HTR-8/SVneo (cell line): ENCODE results near the gene REXO4.
"Not testable (repeated sequence)": the region's sequence is repeated elsewhere in the genome, so short reads cannot be mapped to it uniquely, and the experiment has no call there.

Experiments
- DNase-seq: peaks from one replicate; pipeline ENCODE4 v3.0.0; 2011; ENCODE audit warnings: low spot score, mixed read lengths; ENCODE audit not compliant: insufficient read length
- FAIRE-seq: peaks from 2 replicates; lab custom pipeline; 2011; peaks lifted over from hg19 to GRCh38; lab: Jason Lieb, UNC

Gene REXO4

DNA sequence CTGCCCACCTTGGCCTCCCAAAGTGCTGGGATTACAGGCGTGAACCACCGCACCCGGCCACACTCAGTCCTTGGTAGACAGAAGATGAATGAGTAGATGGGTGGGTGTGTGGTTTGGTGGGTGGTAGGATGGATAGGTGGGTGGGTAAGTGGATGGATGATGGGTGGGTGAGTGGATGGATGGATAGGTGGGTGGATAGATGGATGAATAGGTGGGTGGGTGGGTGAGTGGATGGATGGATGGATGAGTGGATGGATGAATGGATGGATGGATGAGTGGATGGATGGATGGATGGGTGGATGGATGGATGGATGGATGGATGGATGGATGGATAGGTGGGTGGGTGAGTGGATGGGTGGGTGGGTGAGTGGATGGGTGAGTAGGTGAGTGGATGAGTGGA, 25.5 kb downstream of the REXO4 start:
- DNase-seq, FAIRE-seq: not testable (repeated sequence)

DNA sequence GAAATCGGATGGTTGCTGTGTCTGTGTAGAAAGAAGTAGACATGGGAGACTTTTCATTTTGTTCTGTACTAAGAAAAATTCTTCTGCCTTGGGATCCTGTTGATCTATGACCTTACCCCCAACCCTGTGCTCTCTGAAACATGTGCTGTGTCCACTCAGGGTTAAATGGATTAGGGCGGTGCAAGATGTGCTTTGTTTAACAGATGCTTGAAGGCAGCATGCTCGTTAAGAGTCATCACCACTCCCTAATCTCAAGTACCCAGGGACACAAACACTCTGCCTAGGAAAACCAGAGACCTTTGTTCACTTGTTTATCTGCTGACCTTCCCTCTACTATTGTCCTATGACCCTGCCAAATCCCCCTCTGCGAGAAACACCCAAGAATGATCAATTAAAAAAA, 26.4 kb downstream of the REXO4 start:
- FAIRE-seq, DNase-seq: not testable (repeated sequence)

DNA sequence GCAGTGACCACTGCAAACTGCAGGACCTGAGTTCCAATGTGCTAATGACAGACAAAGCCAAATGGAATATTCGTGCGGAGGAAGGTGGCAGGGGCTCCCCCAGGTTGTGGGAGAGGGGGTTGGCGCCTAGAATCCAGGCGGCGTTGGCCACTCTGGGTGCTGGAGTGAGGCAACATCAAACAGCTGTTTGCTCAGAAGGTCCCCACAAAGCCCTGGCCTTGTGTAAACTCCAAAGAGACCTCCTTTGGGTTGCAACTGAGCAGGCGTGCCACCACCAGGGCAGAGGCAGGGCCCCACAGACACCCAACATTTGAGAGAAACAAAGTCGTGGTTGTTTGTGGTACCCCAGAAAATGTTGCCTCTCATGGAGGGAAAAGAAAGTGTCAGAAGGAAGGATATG, 27.1 kb downstream of the REXO4 start:
- DNase-seq, result no peak
- no peak for FAIRE-seq

DNA sequence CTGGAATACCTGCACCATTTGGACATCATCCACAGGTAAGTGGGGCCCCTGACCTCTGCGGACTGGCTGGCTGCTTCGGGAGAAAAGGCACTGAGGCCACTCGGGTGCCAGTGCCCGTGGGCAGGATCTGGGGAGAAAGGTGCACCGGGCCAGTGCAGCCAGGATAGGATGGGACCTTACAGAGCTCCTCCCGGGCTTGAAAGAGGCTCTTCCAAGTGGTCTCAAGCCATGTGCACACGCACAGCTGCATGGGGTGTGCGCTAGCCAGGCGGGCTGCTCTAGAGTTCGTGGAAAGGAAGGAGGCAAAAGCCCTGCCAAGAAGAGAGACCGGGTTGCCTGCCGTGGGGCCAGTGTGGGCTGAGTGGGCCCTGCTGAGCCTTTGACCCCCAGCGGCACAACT, 28.2 kb downstream of the REXO4 start:
- DNase-seq, result no peak
- FAIRE-seq, result no peak

DNA sequence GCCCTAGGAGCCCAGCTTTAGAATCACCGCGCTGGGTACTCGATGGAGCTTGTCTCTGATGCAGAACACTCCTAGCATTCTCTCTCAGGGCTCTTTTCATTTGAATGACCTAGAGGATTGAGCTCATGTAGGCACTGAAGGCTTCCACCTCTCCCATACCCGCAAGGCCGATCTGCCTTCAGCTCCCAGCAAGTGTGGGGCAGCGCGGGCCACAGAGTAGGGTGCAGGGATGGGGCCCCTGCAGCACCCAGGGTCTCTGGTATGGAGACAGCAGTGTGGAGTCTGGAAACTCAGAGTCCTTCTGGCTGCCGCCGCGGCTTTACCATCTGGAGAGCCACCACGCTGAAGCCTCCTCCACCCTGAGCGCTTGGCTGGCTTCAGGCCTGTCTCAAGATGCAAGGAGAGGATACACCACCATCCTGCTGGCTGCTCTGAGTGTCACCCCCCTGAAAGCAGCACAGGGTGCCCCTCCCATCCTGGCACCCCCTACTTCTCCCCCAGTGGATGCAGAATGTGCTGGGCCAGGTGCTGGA, 28.7 kb downstream of the REXO4 start:
- DNase-seq (no peak), FAIRE-seq (no peak)

DNA sequence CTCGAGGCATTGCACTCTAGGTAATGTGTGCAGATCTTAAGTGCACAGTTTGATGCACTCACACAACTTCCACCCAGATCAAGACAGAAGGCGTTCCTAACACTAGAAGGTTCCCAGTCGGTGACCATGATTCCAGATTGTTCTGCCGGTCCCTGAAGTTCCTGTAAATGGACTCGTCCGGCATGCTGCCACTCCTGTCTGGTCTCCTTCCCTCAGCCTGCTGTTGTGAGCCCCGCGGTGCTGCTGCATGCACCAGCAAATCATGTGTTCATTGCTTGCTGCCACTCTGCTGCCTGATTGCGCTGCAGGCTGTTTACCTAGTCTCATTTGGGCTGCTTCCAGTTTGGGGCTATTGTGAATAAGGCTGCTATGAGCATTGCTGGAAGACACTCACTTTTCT, 30.1 kb downstream of the REXO4 start:
- no peak for DNase-seq
- no peak for FAIRE-seq

DNA sequence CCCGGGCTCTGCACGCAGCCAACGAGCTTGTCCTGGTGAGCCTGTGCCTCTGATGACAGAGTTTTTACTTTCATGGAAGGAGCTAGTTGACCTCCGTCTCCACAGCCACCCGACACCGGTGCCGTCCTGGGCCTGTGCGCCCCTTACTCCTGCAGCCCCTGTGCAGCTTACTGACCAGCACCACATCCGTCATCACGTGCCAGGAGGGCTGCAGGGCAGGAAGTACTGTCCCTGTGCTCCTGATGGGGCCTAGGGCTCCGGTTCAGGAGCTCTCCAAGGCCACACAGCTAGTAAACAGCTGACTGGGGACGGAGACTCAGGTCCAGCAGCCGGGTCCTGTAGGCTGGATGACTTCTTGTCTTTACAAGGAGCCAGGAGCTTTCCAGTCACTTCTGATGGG, 31.5 kb downstream of the REXO4 start:
- FAIRE-seq (no peak), DNase-seq (no peak)

DNA sequence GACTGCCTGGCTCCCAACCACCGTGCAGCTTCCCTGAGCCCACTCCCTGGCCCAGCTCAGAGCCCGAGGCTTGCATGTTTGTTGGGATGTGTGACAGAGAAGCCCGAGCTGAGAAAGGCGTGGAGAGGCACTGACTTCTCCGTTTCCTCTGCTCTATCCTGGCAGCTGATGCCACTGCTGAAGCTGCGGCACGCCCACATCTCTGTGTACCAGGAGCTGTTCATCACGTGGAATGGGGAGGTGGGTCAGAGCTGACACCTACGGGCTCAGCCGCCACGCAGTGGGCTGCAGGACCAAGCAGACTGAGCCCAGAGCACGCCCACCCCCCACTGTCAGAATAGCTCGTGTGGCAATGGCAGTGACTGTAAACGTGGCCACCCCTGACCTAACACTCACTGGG, 32.4 kb downstream of the REXO4 start:
- DNase-seq (no peak), FAIRE-seq (no peak)

DNA sequence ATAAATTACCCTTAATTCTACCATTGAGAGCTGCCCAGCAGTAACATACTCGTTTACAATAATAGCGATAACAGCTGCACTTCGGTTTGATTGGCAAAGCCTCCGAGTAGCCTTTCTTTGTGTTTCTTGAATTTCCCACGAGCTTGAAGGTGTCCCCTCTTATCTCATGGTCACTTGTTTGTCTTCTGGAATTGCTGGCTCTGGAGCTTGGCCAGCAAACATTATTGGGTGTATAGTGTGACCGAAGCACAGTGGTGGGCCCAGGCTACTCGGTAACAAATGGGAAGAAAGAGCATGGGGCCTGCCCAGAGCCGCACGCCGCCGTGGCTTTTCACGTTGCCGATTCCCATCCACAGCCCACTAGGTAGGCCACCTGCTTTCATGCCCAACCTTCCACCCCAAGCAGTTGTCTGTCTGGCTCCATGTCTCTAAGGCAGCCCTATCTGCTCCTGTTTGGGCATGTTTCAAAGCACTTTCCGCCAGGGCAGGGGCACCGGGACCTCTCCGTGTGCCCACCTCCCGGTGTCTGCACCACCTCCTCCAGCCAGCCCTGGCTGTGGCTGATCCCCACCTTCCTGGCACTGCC, 33.0 kb downstream of the REXO4 start:
- no peak for DNase-seq
- FAIRE-seq, result no peak

DNA sequence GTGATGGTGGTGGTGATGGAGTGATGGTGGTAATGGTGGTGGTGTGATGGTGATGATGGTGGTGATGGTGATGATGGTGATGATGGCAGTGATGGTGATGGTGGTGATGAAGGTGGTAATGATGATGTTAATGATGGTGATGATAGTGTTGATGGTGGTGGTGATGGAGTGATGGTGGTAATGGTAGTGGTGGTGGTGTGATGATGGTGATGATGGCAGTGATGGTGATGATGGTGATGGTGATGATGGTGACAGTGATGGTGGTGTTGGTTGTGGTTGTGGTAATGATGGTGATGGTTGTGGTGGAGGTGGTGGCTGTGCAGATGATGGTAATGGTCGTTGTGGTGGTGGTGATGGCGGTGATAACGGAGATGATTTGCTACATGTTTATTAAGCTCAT, 34.4 kb downstream of the REXO4 start:
- no peak for DNase-seq
- no peak for FAIRE-seq

DNA sequence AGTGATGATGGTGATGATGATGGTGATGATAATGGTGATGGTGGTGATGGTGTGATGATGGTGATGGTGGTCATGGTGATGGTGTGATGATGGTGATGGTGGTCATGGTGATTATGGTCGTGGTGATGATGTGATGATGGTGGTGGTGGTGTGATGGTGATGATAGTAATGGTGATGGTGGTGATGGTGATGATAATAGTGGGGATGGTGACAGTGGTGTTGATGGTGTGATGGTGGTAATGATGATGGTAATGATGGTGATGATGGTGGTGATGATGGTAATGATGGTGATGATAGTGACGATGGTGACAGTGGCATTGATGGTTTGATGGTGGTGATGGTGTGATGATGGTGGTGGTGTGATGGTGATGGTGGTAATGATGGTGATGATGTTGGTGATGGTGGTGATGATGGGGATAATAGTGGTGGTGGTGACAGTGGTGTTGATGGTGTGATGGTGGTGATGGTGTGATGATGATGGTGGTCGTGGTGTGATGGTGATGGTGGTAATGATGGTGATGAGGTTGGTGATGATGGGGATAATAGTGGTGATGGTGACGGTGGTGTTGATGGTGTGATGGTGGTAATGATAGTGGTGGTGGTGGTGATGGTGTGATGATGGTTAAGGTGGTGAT, 35.2 kb downstream of the REXO4 start:
- FAIRE-seq (no peak), DNase-seq (no peak)

DNA sequence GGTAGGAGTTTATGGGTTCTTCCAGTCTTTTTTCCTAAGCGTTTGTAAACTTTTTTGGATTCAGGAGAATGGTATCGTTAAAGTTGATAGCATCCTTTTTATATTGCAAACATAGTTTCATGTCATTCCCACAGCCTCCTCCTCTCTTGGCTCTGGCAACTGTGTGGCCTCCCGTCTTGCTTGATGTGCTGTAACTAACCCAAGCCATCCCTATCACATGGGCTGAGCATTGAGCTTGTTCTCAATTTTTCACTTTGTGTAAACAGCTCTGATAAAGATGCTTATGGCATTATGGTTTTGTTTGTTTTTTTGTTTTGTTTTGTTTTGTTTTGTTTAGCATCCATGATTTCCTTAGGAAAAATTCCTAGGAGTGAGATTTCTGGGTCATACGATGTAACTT, 37.1 kb downstream of the REXO4 start:
- DNase-seq, result no peak
- FAIRE-seq, result no peak

DNA sequence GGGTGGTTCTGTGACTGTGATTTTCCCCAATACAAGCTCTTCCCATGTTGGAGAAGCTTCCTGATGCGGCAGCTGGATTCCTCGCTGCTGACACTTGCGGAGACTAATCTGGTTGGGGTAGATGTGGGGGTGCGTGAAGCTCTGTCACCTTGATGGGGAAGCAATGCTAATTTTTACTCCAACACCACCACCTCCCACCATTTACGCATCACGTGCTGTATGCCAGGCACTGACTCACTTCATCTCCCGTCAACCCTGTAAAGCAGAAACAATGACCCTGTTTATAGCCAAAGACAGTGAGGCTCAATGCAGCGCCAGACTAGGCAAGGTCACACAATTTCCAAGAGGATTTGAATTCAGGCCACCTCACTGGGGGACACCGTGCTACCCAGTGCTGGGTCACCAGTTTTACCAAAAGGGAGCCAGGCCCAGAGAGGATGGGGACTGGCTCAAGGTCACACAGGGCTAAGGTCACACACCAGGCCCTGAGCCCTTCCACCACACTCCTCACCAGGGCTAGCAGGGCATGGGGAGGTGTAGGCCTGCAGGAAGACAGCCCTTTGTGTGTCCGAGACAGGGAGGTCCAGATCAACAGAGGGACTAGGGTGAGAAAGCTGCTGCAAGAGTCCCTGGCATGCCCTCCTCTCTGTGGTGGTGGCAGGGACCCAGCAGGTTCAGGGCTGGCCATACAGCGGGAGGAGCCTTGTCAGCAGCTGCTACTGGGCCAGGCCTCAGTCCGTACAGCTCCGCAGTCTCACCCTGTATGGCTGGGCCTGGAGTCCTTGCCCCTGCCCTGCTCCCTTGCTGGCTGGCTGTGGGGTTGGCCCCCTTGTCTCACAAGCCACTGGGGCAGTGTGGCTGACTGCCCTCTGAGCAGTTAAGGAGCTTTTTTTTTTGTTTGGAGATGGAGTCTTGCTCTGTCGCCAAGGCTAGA, 38.4 kb downstream of the REXO4 start:
- FAIRE-seq (no peak), DNase-seq (no peak)

DNA sequence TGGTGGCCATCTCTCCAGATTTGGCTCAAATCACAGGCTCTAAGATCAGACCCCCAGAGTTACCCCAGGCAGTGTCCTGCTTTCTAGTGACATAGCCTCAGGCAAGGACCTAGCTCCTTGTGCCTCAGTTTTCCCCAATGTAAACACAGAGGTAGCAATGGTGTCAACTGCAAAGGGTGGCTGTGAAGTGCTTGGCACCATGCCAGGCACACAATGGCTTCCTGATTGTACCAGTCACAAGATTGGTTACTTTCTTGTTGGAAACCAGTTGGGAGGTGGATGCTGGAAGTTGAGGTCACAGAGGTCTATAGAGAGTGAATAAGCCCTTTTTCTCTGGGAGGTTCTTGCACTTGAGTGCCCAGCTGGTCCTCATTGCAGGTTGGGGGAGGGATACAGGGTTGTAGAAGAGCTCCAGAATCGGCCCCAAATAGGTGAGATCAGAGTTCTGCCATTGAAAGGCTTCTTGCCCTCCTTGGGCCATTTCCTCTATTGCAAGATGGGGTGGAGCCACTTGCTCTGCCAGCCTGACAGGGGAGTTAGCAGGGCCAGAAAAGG, 39.3 kb downstream of the REXO4 start:
- FAIRE-seq (no peak), DNase-seq (no peak)

DNA sequence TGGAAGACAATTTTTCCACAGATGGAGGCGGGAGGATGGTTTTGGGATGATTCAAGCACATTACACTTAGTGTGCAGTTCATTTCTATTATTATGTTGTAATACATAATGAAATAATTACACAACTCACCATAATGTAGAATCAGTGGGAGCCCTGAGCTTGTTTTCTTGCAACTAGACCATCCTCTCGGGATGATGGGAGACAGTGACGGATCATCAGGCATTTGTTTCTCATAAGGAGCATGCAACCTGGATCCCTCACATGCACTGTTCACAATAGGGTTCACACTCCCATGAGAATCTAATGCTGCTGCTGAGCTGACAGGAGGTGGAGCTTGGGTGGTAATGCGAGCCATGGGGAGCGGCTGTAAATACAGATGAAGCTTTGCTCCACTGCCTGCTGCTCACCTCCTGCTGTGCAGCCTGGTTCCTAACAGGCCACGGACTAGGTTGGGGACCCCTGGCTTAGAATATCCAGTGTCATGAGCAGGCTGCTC, 40.0 kb downstream of the REXO4 start:
- DNase-seq (no peak), FAIRE-seq (no peak)

DNA sequence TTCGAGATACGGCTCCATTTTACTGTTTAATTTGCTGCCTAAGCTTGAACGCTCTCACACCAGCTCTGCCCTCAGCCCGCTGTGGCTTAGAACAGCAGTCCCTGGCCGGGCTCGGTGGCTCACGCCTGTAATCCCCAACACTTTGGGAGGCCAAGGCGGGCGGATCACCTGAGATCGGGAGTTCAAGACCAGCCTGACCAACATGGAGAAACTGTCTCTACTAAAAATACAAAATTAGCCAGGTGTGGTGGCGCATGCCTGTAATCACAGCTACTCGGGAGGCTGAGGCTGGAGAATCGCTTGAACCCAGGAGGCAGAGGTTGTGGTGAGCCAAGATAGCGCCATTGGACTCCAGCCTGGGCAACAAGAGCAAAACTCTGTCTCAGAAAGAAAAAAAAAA, 40.5 kb downstream of the REXO4 start:
- not testable (repeated sequence) for FAIRE-seq, DNase-seq

DNA sequence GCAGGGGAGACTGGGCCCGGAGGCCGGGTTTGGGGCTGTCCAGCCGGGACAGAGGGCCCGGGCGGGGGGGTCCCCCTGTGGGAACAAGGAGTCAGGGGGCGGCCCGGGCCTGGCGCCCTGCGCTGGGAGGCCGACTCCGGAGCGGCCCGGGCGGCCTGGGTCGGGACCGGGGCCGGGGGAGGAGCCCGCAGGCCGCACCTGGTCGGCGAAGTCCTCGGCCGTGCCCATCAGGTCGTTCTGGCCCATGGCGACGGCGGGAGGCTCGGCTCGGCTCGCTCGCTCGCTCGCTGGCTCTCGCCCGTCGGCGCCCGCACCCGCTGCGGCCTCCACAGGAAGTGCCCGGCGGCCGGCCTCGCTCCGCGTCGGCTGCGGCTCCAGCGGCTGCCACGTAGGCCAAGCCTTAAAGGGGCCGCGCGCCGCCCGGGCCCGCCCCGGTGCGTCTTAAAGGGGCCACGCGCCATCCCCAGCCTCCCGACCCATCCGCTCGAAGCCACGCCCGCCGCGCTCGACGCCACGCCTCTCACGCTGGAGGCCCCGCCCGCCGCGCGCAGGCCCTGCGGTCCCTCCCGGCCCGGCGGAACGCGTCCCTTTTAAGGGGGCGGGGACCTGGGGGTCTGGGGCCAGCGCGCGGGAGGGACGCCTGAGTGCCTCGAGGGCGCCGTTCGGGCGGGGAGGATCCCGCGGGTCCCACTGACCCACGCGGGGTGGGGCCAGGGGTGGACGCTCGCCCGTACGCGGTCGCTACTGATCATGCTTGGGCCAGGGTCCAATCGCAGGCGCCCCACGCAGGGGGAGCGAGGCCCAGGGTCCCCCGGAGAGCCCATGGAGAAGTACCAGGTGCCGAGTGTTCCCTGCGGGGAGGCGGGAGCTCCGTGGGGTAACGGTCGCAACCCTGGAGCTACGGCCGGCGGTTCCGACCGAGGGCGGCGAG, 41.8 kb downstream of the REXO4 start, which contains the start of the genes STKLD1 and SURF4:
TSS of gene STKLD1 (plus strand) at position 643 of the 931 bp plus-strand sequence. CDS start at position 751, 108 bp downstream.
TSS of gene SURF4 (minus strand) at position 337 of the 931 bp plus-strand sequence. CDS start at position 246, 91 bp downstream.
- DNase-seq (peak; percentile 91), FAIRE-seq (peak; percentile 16)

DNA sequence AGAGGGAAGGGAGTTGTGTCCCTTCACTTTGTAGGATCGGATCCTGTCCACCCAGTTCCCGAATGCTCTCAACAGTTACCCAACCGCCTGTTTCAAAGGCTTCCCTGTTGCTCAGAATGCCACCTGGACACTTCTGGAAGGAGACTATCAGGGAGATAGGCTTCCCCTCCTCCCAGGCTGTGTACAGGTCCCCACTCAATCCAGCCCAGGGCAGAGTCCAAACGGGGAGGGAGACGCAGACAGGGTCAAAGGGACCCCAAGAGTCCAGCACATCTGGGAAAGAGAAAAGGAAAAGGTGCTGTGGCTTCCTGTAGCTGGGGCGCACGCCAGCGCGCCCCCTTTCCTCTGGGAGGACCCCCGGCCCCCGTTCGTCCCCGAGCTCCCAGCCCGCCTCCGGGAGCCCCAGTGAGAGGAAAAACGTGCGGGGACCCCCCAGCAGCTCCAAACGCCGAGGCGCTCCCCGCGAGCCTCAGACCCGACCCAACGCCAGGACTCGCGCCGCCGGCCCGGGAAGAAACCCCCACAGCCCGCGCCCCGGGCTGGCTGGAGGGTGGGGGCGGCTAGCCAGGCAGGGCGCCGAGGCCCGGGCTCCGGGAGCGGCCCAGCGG, 42.6 kb downstream of the REXO4 start:
- no peak for DNase-seq
- no peak for FAIRE-seq

DNA sequence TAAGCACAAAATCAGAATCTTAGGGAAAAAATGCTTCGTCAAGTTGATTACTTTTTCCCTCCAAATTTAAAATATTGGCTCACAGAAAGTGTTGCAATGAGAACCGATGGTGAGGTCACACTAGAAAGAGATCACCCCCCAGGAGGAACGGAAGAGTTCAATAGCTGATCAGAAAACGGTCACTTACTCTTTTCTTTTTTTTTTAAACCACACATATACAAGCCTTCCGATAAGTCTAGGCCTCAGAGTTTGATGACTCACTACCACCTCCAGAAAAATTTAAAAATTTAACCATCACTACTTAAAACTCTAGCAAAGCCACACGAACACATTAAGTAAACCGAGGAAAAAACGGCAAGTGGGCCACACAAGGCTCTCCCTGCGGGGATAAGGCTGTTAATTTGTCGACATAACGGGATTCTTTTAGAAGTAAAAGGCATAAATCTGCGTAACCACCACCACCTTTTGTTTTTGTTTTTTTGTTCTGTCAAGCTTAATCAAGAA, 43.1 kb downstream of the REXO4 start:
- FAIRE-seq, result no peak
- no peak for DNase-seq
